LNCAP (cell line): ENCODE measurements around the gene CD80.

Experiments used
- TF ChIP-seq, protein P1 (sequence below): fragments of 450-650 bp; IDR thresholded peaks from 2 replicates; pipeline ENCODE4 v1.5.1; 2017; ENCODE audit warnings: mild to moderate bottlenecking

The CD80 gene

DNA sequence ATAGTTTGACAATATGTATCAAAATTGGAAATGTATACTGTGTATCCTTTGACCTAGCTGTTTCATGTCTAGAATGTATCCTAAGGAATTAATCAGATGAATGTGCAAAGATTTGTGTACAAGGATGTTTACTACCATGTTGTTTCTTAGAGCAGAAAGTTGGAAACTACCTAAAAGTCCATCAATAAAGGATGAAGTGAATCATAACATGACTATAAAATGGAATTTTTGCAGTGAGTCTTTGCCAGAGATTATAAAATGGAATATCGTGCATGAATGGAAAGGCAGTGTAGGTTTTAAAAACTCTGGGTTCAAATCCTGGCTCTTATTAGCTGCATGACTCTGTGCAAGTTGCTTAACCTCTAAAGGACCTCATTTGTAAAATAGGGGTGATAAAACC is 76.3 kb downstream of the CD80 start:
- TF ChIP-seq, protein P1, sequence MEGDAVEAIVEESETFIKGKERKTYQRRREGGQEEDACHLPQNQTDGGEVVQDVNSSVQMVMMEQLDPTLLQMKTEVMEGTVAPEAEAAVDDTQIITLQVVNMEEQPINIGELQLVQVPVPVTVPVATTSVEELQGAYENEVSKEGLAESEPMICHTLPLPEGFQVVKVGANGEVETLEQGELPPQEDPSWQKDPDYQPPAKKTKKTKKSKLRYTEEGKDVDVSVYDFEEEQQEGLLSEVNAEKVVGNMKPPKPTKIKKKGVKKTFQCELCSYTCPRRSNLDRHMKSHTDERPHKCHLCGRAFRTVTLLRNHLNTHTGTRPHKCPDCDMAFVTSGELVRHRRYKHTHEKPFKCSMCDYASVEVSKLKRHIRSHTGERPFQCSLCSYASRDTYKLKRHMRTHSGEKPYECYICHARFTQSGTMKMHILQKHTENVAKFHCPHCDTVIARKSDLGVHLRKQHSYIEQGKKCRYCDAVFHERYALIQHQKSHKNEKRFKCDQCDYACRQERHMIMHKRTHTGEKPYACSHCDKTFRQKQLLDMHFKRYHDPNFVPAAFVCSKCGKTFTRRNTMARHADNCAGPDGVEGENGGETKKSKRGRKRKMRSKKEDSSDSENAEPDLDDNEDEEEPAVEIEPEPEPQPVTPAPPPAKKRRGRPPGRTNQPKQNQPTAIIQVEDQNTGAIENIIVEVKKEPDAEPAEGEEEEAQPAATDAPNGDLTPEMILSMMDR = no peak

DNA sequence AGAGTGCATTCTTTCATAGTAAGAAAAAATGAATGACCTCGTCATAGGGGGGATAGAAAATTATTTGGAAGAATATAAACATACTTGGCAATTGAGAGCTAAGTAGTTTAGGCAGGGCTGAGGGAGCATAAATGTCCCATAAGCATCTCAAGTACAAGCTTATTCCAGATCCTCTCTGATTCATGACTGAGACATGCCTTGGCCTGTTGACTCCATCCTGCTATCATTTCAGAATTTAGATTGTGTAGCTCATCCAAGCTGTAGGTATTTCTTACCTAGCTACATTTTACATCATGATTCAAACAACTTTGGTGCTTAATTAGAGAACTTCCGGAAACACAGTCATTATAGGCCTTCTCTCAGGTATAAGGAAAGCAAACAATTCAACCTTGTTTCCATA is 78.3 kb downstream of the CD80 start:
- TF ChIP-seq, protein P1 = no peak
